Stimulated activated CD4-positive, alpha-beta T cell treated with anti-CD3 and anti-CD28 coated beads, Interleukin-12 subunit alpha, Interleukin-12 subunit beta, amount 100 ng/mL, for 4 hours (primary cell): ENCODE data around the gene KIF26A.

Experiments used
- DNase-seq: peaks from one replicate; pipeline ENCODE4 v3.0.0-alpha.2; 2020

KIF26A gene

GRCh38 chr14:104181761-104182530 is 43.6 kb downstream of the KIF26A start:
- DNase-seq, result no peak

- DNase-seq, result no peak
Measured at GRCh38 chr14:104182857-104183425, 44.6 kb downstream of the KIF26A start.

GRCh38 chr14:104183796-104184195 is 45.4 kb downstream of the KIF26A start:
- no peak for DNase-seq

GRCh38 chr14:104184506-104184905 is 46.1 kb downstream of the KIF26A start:
- no peak for DNase-seq

- DNase-seq, result no peak
Measured at GRCh38 chr14:104184911-104185499, 46.6 kb downstream of the KIF26A start.

- DNase-seq, result no peak
Measured at GRCh38 chr14:104185916-104186495, 47.6 kb downstream of the KIF26A start.

GRCh38 chr14:104186575-104186974 is 48.2 kb downstream of the KIF26A start:
- no peak for DNase-seq

- no peak for DNase-seq
Measured at GRCh38 chr14:104187121-104187889, 48.9 kb downstream of the KIF26A start.

- DNase-seq, result no peak
Measured at GRCh38 chr14:104187931-104188726, 49.7 kb downstream of the KIF26A start.

- no peak for DNase-seq
Measured at GRCh38 chr14:104188727-104189400, 50.5 kb downstream of the KIF26A start.

GRCh38 chr14:104189629-104190335 is 51.4 kb downstream of the KIF26A start:
- DNase-seq, result no peak

- no peak for DNase-seq
Measured at GRCh38 chr14:104190396-104191000, 52.1 kb downstream of the KIF26A start.

- DNase-seq, result no peak
Measured at GRCh38 chr14:104191409-104191997, 53.1 kb downstream of the KIF26A start.

- no peak for DNase-seq
Measured at GRCh38 chr14:104192146-104192882, 53.9 kb downstream of the KIF26A start.

- no peak for DNase-seq
Measured at GRCh38 chr14:104192883-104193245, 54.5 kb downstream of the KIF26A start.

GRCh38 chr14:104194016-104194415 is 55.6 kb downstream of the KIF26A start:
- no peak for DNase-seq

- no peak for DNase-seq
Measured at GRCh38 chr14:104194716-104195115, 56.3 kb downstream of the KIF26A start.

- no peak for DNase-seq
Measured at GRCh38 chr14:104195361-104195760, 57.0 kb downstream of the KIF26A start.

GRCh38 chr14:104195878-104196277 is 57.5 kb downstream of the KIF26A start:
- DNase-seq, result no peak
